Fibroblast of villous mesenchyme (primary cell): ENCODE results near the gene SLC12A6. TPM values are rescaled to one million over a fixed set of nuclear protein-coding genes. Genes with fewer than 3 reads are reported as not detected.
"Not testable (repeated sequence)": the region's sequence is repeated elsewhere in the genome, so short reads cannot be mapped to it uniquely, and the experiment has no call there.

ENCODE experiments used
- DNase-seq: peaks from one replicate; pipeline ENCODE4 v3.0.0-alpha.2; 2010; ENCODE audit warnings: low read depth
- H3K4me3 ChIP-seq: 2 replicates; pipeline ENCODE4 v1.5.1; 2011; ENCODE audit warnings: low read depth, mild to moderate bottlenecking, low read length
- total RNA-seq: library from RNA; depleted of rRNA; stranded (reverse); fragments of >200 nt; gene quantifications from 2 replicates; pipeline ENCODE4 v1.2.3, GENCODE V29; 2012
- TF ChIP-seq, protein P1 (sequence below): IDR thresholded peaks from 2 replicates; pipeline ENCODE4 v1.5.1; 2012; ENCODE audit warnings: low read depth, mild to moderate bottlenecking, low read length; ENCODE audit not compliant: insufficient read depth

SLC12A6 gene
- total RNA-seq, 1 donor: 12.5 TPM

- no peak overlapping the region for H3K4me3 ChIP-seq
- DNase-seq: no peak
- TF ChIP-seq, protein P1, sequence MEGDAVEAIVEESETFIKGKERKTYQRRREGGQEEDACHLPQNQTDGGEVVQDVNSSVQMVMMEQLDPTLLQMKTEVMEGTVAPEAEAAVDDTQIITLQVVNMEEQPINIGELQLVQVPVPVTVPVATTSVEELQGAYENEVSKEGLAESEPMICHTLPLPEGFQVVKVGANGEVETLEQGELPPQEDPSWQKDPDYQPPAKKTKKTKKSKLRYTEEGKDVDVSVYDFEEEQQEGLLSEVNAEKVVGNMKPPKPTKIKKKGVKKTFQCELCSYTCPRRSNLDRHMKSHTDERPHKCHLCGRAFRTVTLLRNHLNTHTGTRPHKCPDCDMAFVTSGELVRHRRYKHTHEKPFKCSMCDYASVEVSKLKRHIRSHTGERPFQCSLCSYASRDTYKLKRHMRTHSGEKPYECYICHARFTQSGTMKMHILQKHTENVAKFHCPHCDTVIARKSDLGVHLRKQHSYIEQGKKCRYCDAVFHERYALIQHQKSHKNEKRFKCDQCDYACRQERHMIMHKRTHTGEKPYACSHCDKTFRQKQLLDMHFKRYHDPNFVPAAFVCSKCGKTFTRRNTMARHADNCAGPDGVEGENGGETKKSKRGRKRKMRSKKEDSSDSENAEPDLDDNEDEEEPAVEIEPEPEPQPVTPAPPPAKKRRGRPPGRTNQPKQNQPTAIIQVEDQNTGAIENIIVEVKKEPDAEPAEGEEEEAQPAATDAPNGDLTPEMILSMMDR: no peak
These were observed 10.5 kb upstream of the SLC12A6 start for GRCh38 chr15:34347951-34348638.

GRCh38 chr15:34342737-34343575, 5.4 kb upstream of the SLC12A6 start, which contains the start of the genes NOP10 and NUTM1:
NOP10 (minus strand) TSS chr15:34343136; CDS start chr15:34343073, 63 bp downstream.
NUTM1 (plus strand) TSS chr15:34343315; CDS start chr15:34343697, 382 bp downstream.
- H3K4me3 ChIP-seq: peak within 1 kb of the TSS; percentile 80
- DNase-seq: peak; percentile 94
- TF ChIP-seq, protein P1: peak; percentile 83

GRCh38 chr15:34342213-34342736, 4.7 kb upstream of the SLC12A6 start:
- DNase-seq: not testable (repeated sequence)
- peak overlapping the region; percentile 80 for H3K4me3 ChIP-seq

GRCh38 chr15:34341381-34342212, 4.0 kb upstream of the SLC12A6 start:
- peak overlapping the region; percentile 80 for H3K4me3 ChIP-seq
- no peak for DNase-seq
- TF ChIP-seq, protein P1: no peak

- no peak overlapping the region for H3K4me3 ChIP-seq
- DNase-seq: no peak
- TF ChIP-seq, protein P1: no peak
These were observed 2.4 kb upstream of the SLC12A6 start for GRCh38 chr15:34339946-34340345.

GRCh38 chr15:34338347-34338746, 766 bp upstream of the SLC12A6 start:
- peak overlapping the region; percentile 91 for H3K4me3 ChIP-seq
- no peak for DNase-seq
- TF ChIP-seq, protein P1: no peak
